MG63 (cell line): ENCODE results near the gene RADIL. TPM values are rescaled to one million over a fixed set of nuclear protein-coding genes. Genes with fewer than 3 reads are reported as not detected.
"Not testable (repeated sequence)": the region's sequence is repeated elsewhere in the genome, so short reads cannot be mapped to it uniquely, and the experiment has no call there.

Experiments
- DNase-seq: peaks from one replicate; pipeline ENCODE4 v3.0.0-alpha.2; 2020
- H3K27me3 ChIP-seq: fragments of 250-450 bp; sonication (Bioruptor Pico); 2 replicates; pipeline ENCODE4 v1.5.1; 2020; ENCODE audit warnings: mild to moderate bottlenecking, moderate library complexity
- H3K36me3 ChIP-seq: fragments of 250-450 bp; sonication (Bioruptor Pico); 2 replicates; pipeline ENCODE4 v1.5.1; 2020; ENCODE audit warnings: mild to moderate bottlenecking, moderate library complexity
- H3K4me3 ChIP-seq: fragments of 250-450 bp; sonication (Bioruptor Pico); 2 replicates; pipeline ENCODE4 v1.5.1; 2020; ENCODE audit warnings: mild to moderate bottlenecking, moderate library complexity
- H3K9me3 ChIP-seq: fragments of 250-450 bp; sonication (Bioruptor Pico); 2 replicates; pipeline ENCODE4 v1.5.1; 2020; ENCODE audit warnings: mild to moderate bottlenecking, moderate library complexity
- total RNA-seq: library from RNA; depleted of rRNA; stranded (reverse); fragments of >200 nt; shearing (Covaris generic); gene quantifications from 2 replicates; pipeline ENCODE4 v1.2.3, GENCODE V29; 2014; ENCODE audit warnings: low replicate concordance; rRNA removed

Gene RADIL, protein sequence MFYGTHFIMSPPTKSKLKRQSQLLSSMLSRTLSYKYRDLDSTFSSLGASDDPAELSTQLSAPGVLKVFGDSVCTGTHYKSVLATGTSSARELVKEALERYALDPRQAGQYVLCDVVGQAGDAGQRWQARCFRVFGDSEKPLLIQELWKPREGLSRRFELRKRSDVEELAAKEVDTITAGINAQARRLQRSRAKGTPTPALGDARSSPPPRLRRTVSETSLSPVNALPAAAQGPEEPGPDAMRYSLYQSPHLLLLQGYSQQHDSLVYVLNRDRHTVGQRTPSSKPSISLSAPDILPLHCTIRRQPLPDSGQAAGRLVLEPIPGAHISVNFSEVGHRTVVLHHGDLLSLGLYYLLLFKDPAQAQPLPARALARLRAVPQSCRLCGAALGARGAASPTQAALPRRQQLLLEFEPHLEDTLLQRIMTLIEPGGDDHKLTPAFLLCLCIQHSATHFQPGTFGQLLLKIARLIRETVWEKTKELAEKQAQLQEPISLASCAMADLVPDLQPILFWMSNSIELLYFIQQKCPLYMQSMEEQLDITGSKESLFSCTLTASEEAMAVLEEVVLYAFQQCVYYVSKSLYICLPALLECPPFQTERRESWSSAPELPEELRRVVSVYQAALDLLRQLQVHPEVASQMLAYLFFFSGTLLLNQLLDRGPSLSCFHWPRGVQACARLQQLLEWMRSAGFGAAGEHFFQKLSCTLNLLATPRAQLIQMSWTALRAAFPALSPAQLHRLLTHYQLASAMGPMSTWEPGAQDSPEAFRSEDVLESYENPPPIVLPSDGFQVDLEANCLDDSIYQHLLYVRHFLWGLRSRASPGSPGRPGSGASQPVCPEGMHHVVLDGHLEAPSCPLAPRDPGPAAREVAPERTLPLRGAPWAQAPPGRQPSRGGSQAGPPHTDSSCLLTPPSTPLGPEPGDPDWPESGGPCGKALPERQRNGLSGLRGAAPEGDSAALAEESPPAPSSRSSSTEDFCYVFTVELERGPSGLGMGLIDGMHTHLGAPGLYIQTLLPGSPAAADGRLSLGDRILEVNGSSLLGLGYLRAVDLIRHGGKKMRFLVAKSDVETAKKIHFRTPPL
- 1.1 and 1.6 TPM in 2 replicates for total RNA-seq

DNA sequence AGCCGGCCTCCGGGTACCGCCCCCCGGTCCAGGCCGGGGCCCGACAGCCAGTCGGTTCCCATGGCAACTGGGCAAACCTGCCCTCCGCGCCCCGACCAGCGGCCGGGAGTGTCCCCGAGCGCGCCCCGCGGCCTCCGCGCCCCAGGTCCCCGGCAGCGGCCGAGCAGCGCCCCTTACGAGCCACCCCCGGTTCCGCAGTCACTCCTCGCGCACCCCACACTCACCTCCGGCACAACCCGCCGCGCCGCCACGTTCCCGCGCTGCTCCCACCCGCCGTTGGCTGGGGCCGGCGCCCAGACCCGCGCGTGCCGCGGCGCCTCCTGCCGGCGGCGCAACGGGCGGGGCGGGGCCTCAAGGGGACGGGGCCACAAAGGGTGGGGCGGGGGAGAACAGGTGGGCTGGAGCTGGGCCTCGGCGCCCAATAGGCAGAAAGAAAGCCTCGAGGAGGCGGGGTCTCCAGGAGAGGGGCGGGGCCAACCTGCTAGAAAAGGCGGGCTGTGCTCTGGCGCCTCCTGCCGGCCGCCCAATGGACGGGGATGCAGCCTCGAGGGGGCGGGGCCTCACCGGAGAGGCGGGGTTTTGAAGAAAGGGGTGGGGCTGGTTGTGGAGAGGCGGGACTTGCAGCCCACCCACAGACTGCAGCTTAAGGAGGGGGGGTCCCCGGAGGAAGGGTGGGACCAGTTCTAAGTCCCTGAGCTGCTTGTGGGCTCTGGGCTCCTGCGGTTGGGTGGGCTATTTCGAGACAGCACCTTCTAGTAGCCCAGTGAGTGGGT lies at the start of gene RADIL:
Gene RADIL (minus strand): TSS at position 345 of the 773 bp plus-strand sequence. CDS start 5,577 bp downstream, outside the sequence.
- Histone ChIP-seq H3K36me3 (no peaks in the 10 kb centered on the region), H3K4me3 (peak within 1 kb of the TSS; percentile 48), H3K27me3 (no peaks in the 10 kb centered on the region), H3K9me3 (no peaks in the 10 kb centered on the region)
- DNase-seq: peak; percentile 88

DNA sequence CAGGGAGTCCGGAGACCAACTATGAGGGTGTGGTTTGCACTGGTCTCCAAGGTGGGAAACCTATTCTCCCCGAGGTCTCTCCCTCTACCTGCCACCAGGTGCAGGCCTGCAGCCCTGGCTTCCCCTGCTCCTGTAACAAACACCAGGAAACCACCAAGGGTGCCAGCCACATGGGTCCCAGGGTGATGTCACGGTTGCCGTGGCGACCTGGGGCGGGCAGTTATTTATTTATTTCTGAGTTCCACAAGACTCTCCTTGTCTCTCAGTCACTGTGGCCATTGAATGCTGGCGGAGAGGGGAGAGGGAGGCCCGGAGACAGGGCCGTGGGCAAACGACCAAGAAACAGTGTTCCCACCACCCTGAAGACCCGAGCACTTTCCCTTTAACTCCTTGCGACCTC lies 48.4 kb upstream of the RADIL start:
- Histone ChIP-seq H3K27me3 (no peaks in the 10 kb centered on the region; the same call in 1 of the 2 replicates), H3K9me3 (no peaks in the 10 kb centered on the region), H3K36me3 (no peaks in the 10 kb centered on the region), H3K4me3 (no peak overlapping the region)
- no peak for DNase-seq

DNA sequence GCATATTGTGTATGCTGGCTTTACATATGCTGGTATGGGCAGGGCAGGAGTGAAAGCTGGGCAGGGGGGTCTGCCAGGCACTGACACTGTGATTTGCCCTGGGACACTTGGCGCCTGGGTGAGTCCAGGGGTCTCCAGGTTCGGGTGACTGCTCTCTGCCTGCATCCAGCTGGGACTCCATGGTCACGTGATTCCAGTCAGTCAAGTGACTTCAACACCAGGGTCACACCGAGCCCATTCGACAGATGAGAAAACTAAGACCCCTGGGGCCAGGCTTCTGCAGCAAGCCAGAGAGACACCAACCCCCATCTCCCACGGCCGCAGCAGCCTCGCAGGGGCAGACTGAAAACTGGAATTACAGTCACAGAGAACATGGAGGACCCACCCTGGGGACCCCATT lies 45.5 kb upstream of the RADIL start:
- no peak overlapping the region for H3K4me3 ChIP-seq
- H3K36me3 ChIP-seq: no peaks in the 10 kb centered on the region
- DNase-seq: no peak
- no peaks in the 10 kb centered on the region for H3K9me3 ChIP-seq
- H3K27me3 ChIP-seq: no peaks in the 10 kb centered on the region; the same call in 1 of the 2 replicates

DNA sequence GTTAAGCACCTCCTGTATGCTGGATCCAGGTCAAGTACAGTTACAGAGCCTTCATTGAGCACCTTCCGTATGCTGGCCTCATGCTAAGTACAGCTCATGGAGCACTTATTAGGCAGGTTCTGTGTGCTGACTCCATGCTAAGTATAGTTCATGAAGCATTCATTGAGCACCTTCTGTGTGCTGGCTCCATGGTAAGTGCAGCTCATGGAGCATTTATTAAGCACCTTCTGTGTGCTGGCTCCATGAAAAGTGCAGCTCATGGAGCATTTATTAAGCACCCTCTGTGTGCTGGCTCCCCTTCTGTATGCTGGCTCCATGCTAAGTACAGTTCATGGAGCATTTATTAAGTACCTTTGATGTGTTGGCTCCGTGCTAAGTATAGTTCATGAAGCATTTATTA lies 44.9 kb upstream of the RADIL start:
- H3K27me3 ChIP-seq: no peaks in the 10 kb centered on the region; the same call in 1 of the 2 replicates
- no peak for DNase-seq
- H3K9me3 ChIP-seq: no peaks in the 10 kb centered on the region
- no peak overlapping the region for H3K4me3 ChIP-seq
- no peaks in the 10 kb centered on the region for H3K36me3 ChIP-seq

DNA sequence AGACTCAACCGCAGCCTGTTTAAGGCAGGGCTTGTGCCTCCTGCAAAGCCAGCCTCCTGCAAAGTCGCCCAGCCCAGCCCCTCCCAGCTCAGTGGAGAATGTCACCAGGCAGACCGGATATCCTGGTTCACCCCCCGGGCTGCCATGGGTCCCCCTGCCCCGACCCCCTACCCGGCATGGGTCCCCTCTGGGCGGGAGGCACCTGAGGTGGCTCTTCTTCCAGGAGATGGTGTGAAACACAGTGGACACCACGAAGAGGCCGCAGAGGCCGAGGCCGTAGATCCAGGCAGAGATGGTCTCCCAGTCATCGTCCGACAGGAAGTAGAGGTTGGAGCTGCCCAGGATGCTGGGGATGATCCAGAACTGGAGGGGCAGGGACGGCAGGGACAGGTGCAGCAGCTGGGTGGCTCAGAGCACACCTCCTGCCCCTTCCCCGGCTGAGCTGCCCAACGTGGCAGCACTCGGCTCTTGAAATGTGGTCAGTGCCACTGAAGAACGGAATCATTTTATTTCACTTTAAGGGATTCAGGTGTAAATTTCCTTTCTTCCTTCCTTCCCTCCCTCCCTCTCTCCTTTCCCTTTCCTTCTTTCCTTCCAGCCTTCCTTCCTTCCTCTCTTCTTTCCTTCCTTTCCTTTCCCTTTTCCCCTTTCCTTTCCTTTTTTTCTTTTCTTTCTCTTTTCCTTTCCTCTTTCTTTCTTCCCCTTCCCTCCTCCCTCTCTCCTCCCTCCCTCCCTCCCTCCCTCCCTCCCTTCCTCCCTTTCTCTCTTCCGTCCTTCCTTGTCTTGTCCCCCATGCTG lies 36.7 kb upstream of the RADIL start:
- H3K9me3 ChIP-seq: peaks cover 3% of the 10 kb centered on the region
- DNase-seq: no peak
- H3K4me3 ChIP-seq: no peak overlapping the region
- H3K27me3 ChIP-seq: no peaks in the 10 kb centered on the region
- H3K36me3 ChIP-seq: no peaks in the 10 kb centered on the region

DNA sequence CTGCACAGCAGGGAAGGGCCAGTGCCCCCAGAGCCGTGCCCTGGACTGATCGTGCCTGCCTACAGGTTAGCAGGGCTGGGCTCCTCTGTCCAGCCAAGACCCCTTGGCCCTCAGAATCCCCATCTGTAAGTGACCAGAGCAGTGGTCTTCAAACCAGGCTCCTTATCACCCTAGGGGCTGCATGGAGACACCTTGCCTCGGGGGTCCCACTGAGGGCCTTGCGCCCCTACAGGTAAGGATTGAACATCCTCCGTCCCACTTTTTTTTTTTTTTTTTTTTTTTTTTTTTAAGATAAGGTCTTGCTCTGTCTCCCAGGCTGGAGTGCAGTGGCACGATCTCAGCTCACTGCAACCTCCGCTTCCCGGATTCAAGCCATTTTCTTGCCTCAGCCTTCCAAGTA lies 32.6 kb upstream of the RADIL start:
- Histone ChIP-seq H3K4me3 (no peak overlapping the region), H3K36me3 (no peaks in the 10 kb centered on the region), H3K9me3 (peaks cover 3% of the 10 kb centered on the region), H3K27me3 (no peaks in the 10 kb centered on the region)
- DNase-seq: no peak

DNA sequence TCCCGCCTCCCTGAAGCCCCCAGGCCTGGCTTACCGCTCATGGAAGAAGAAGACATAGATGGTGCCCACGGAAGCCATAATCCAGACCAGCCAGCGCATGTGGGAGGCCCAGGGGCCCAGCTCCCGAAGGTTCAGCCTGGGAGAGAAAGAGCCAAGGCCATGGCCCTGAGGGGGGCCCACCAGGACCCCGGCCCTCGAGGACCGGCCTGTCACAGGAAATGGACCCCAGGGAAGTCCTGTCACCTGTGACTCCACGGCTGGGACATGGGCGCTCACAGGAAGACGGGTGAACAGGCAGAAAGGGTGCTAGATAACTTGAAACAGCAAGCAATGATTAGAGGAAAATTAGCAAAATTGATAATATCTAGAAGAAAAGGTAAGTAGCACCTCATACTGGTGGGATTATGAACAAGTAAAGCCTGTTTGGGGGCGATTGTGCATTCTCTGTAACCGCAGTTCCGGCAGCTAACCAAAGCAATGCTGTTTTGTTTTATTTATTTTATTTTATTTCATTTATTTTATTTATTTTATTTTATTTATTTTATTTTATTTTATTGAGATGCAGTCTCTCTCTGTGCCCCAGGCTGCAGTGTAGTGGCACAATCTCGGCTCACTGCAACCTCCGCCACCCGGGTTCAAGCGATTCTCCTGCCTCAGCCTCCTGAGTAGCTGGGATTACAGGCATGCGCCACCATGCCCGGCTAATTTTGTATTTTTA lies 27.8 kb upstream of the RADIL start:
- H3K9me3 ChIP-seq: no peaks in the 10 kb centered on the region
- H3K36me3 ChIP-seq: no peaks in the 10 kb centered on the region
- H3K27me3 ChIP-seq: no peaks in the 10 kb centered on the region
- DNase-seq: no peak
- H3K4me3 ChIP-seq: no peak overlapping the region

DNA sequence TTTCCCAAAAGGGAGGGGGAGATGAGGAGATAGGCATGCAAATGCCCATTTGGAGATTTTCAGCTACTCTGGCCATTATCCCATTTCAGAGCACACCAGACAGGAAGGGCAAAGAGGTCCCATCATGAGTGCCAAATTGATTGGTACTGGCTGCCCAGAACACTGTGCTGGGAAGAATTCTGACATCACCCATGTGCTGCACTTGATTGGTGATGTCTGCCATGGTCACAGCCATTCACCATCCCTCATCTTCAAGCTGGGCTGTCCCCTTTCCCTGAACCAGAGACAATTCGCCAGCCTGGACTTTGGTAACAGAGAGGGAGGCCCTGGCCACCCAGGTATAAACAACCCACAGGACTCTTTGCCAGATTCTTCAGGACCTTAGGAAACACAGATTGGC lies 23.2 kb upstream of the RADIL start:
- no peak overlapping the region for H3K4me3 ChIP-seq
- H3K36me3 ChIP-seq: no peaks in the 10 kb centered on the region
- no peaks in the 10 kb centered on the region for H3K27me3 ChIP-seq
- DNase-seq: peak; percentile 14
- H3K9me3 ChIP-seq: no peaks in the 10 kb centered on the region

DNA sequence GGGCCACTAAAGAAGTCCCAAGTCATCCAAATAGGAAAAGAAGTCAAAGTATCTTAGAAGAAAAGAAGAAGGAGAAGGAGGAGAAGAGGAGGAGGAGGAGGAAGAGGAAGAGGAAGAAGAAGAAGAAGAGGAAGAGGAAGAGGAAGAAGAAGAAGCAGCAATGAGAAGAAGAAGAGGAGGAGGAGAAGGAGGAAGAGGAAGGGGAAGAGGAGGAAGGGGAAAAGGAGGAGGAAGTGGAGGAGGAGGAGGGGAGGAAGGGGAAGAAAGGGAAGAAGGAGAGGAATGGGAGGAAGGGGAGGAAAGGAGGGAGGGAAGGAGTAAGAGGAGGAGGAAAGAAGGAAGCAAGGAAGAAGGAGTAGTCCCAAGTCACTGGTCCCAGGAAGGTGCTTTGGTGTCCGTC lies 21.7 kb upstream of the RADIL start:
- no peaks in the 10 kb centered on the region for H3K36me3 ChIP-seq
- H3K9me3 ChIP-seq: no peaks in the 10 kb centered on the region
- H3K4me3 ChIP-seq: no peak overlapping the region
- H3K27me3 ChIP-seq: no peaks in the 10 kb centered on the region
- no peak for DNase-seq

DNA sequence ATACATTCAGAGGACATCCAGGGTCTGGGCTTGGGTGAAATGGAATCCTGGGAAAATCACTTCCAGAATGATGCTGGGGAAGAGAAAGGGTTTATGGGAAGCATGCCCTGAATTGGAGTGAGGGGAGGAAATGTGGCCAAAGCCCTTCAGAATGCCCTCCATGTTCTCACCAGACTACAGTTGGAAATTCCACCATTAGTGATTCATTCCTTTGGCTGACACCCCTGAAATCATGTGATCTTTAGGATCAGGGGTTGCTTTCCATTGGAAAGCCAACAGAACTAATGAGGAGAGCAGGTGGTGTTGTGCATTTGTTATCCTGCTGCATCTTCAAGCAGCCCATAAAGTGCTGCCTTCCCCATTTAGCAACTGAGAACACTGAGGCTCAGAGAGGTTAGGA lies 20.8 kb upstream of the RADIL start:
- no peaks in the 10 kb centered on the region for H3K36me3 ChIP-seq
- H3K27me3 ChIP-seq: no peaks in the 10 kb centered on the region
- H3K4me3 ChIP-seq: no peak overlapping the region
- DNase-seq: no peak
- no peaks in the 10 kb centered on the region for H3K9me3 ChIP-seq

DNA sequence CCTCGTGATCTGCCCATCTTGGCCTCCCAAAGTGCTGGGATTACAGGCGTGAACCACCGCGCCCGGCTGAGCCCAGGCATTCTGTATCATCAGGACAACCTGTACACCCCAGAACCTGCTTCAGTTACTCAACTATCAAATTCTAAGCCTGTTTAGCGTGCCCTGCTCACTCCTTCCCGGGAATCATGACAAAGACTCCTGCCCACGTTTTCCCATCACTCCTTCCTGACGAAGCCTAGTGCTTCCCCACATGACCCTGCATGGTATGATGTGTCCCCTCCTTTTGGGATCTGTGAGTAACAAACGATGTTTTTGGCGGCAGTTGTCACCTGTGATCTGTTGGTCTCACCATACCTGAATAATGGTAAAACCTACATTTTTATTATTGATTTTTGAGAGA lies 12.2 kb upstream of the RADIL start:
- no peaks in the 10 kb centered on the region for H3K36me3 ChIP-seq
- H3K9me3 ChIP-seq: 0 out of 2 replicates have a peak, but pooled peaks cover 2% of the 10 kb centered on the region
- DNase-seq: no peak

DNA sequence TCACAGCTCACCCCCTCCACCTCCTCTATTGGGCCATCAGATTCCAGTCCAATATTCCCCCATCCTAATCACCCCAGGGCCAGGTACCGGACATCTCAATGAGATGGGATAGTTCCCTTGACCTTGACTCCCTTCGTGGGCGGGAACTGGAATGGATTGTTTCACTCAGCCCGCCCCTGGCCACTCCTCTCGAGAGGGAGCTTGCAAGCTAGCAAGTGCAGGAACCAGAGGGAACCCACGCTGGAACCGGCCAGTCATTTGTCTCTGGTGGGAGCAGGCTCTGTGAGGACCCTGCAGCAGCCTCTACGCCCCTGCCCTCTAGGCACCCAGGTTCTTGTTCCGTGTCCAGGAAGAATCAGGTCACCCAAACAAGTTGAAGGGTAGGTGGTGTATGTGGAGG lies 11.0 kb upstream of the RADIL start:
- no peak for DNase-seq
- H3K36me3 ChIP-seq: no peaks in the 10 kb centered on the region
- H3K27me3 ChIP-seq: no peaks in the 10 kb centered on the region
- H3K4me3 ChIP-seq: no peak overlapping the region
- H3K9me3 ChIP-seq: 0 out of 2 replicates have a peak, but pooled peaks cover 2% of the 10 kb centered on the region

More for the DNA sequence above, 12.2 kb upstream of the RADIL start:
- H3K4me3 ChIP-seq: no peak overlapping the region
- no peaks in the 10 kb centered on the region for H3K27me3 ChIP-seq

DNA sequence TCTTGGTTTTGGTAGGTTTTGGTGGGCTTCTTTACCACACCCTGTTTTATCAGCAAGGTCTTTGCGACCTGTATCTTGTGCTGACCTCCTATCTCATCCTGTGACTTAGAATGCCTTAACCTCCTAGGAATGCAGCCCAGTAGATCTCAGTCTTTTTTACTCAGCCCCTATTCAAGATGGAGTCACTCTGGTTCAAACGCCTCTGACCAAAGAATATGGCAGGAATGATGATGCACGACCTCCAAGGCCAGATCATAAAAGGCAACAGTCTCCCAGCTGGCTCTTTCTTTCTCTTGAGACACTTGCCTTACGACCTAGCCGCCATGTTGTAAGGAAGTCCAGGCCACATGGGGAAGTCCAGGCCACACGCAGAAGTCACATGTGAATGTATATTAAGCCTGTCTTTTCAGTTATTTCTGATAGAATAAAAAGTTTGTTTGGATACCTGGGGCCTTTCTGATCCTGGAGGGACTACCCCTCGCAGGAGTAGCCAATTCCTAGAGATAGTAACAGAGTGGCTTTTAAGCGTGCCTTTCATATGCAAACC lies 10.5 kb upstream of the RADIL start:
- 0 out of 2 replicates have a peak, but pooled peaks cover under 1% of the 10 kb centered on the region for H3K9me3 ChIP-seq
- no peak for DNase-seq
- no peaks in the 10 kb centered on the region for H3K36me3 ChIP-seq
- no peak overlapping the region for H3K4me3 ChIP-seq
- H3K27me3 ChIP-seq: no peaks in the 10 kb centered on the region; the same call in 1 of the 2 replicates

DNA sequence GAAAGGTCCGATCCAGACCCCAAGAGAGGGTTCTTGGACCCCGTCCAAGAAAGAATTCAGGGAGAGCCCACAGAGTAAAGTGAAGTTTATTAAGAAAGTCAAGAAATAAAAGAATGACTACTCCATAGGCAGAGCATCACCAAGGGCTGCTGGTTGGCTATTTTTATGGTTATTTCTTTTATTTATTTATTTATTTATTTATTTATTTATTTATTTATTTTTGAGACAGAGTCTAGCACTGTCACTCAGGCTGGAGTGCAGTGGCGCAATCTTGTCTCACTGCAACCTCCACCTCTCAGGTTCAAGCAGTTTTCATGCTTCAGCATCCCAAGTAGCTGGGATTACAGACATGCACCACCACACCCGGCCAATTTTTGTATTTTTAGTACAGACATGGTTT lies 9.7 kb upstream of the RADIL start:
- not testable (repeated sequence) for H3K9me3 ChIP-seq, H3K36me3 ChIP-seq, DNase-seq, H3K4me3 ChIP-seq, H3K27me3 ChIP-seq

DNA sequence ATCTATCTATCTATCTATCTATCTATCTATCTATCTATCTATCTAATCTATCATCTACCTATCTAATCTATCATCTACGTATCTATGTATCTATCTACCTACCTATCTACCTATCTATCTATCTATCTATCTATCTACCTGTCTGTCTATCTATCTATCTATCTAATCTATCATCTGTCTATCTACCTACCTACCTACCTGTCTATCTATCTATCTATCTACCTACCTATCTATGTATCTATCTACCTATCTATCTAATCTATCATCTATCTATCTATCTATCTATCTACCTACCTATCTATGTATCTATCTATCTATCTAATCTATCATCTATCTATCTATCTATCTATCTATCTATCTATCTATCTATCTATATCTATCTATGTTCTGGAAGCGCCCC lies 8.0 kb upstream of the RADIL start:
- H3K27me3 ChIP-seq, DNase-seq, H3K4me3 ChIP-seq: not testable (repeated sequence)

More for the DNA sequence above, 8.0 kb upstream of the RADIL start:
- not testable (repeated sequence) for H3K36me3 ChIP-seq, H3K9me3 ChIP-seq
